ENCODE data around the gene KLF6. TPM values are rescaled to one million over a fixed set of nuclear protein-coding genes. Genes with fewer than 3 reads are reported as not detected.

The KLF6 gene
- total and polyA plus RNA-seq, 9 of the 15 experiments (the other 6 are each of a cell fraction or from before 2014, with no cell fraction given): 3.2 to 23.9 (median 8.0) TPM

DNA sequence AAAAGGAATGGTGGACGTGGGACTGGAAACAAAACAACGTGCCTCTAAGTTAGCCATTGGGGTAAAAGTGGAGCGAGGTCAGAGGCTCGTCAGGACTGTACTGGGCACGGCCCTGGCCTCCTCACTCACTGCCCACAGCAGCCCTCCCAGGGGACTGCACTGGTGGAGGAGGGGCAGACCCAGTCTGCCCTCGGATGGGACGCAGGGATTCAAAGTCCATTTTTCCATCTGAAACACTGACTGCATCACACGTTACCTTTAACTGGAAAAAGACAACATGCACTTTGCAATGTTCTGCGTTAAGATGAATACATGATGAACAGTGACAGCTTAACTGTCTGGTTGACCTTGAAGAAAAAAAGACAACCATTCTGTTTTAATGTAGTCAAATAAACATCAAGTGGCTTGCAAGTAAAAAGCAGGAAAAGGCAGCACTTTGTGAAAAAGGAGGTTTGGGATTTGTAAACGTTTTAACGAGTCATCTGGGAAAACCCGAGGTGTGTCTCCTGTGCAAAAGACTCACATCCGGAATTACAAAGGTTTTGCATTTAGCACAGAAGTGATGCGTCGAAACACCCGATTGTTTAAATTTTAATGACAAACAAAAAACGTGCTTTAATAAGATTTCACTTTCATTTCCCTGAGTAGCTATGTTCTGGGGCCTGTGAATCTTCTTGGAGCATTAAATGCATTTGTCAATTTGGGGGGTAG is 18.8 kb downstream of the KLF6 start (continued):
- no peak for TF ChIP-seq GATAD2B (IDR thresholded peaks at IDR 0.05; ENCODE audit: borderline replicate concordance)

DNA sequence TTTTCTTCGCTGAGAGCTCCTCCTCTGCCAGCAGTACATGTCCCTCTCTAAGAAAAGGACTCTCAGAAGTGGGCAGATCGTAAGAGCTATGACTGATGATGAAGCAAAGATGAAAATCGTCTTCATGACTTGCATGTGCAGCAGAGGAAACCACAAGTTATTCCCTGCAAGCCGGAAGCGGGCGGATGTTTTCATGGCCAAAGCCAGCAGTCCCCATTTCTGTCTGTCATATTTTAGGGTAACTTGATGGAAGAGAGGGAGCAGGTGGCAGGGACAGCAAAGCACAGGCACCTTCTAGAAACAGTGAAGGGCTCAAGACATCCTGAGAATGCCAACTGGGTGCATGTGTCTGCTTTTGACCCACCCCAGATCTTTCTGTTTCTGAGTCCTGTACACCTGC is 19.9 kb downstream of the KLF6 start:
- peak; percentile 85 for ATAC-seq
- 7% methylated on average over 6 of the region's 6 CpGs for WGBS (ENCODE audit: insufficient coverage, low coverage, missing lambda C conversion rate)
- peak overlapping the region; percentile 78 for H2AFZ ChIP-seq (ENCODE audit: low read depth, low read length)
- peak overlapping the region; percentile 45 for H3K4me2 ChIP-seq (ENCODE audit: insufficient read depth, low read length)
- no peaks in the 10 kb centered on the region; the same call in 2 of the 3 replicates for H3K36me3 ChIP-seq (ENCODE audit: control insufficient read depth, insufficient read depth, low read length)
- CTCF ChIA-PET (ENCODE audit: low intra/inter-chr PET ratio): no interaction called here
- peaks cover 12 to 43% of the 10 kb centered on the region in 2 experiments for H3K4me1 ChIP-seq (replicated peaks in 1 of 2; ENCODE audit: control insufficient read depth in 2 of 2, insufficient read depth in 2 of 2, low read length in 2 of 2)
- intact Hi-C loops (cut with micrococcal nuclease) (no loop called here), in situ Hi-C loops (cut with MboI) (no loop called here)
- H3K27ac ChIP-seq (ENCODE audit: extremely low read depth, low read depth, low read length): no peak overlapping the region; the same call in 1 of the 3 replicates
- FAIRE-seq: peak; percentile 86
- peak overlapping the region in 1 of 2 experiments; percentile 23; a peak in 1 of 4 replicates for H3K9ac ChIP-seq (ENCODE audit: insufficient read depth in 1 of 2, low read depth in 2 of 2, low read length in 2 of 2)
- H3K79me2 ChIP-seq (ENCODE audit: control insufficient read depth, insufficient read depth, low read length): no peaks in the 10 kb centered on the region
- H3K4me3 ChIP-seq: no peak overlapping the region
- no TSS peak for BruUV-seq (replicated peaks)
- no peaks in the 10 kb centered on the region; a peak in 1 of 5 replicates for H3K27me3 ChIP-seq (ENCODE audit: control insufficient read depth in 2 of 2, insufficient read depth in 2 of 2, low read length in 2 of 2)
- no peaks in the 10 kb centered on the region for H4K20me1 ChIP-seq (replicated peaks; ENCODE audit: control insufficient read depth, insufficient read depth, low read length)
- H3K9me1 ChIP-seq (ENCODE audit: control insufficient read depth, insufficient read depth, low read length): no peaks in the 10 kb centered on the region
- peak in 2 of 4 experiments; percentile 57 to 71 for DNase-seq (ENCODE audit: extremely low read depth in 1 of 4, low spot score in 3 of 4)
- H3K9me3 ChIP-seq (replicated peaks; ENCODE audit: control insufficient read depth, insufficient read depth, low read depth, low read length): no peaks in the 10 kb centered on the region
- POLR2A ChIA-PET: interaction anchor here (0.9 to 5.5 kb wide), 6 partner anchors 10 to 35 kb away, joined by 3 to 69 read pairs (median 12); partner anchors contain the start of gene KLF6
- TF ChIP-seq XRCC3 (IDR thresholded peaks at IDR 0.05): no peak
- TF ChIP-seq HSF4 (CRISPR knock-in tag; IDR thresholded peaks at IDR 0.05; ENCODE audit: borderline replicate concordance): no peak
- no peak for TF ChIP-seq DNMT1 (IDR thresholded peaks at IDR 0.05)
- TF ChIP-seq KAT2B (IDR thresholded peaks at IDR 0.05; ENCODE audit: low read depth, low read length): no peak
- TF ChIP-seq L3MBTL2 (IDR thresholded peaks at IDR 0.05): peak; percentile 75
- TF ChIP-seq MCM3 (IDR thresholded peaks at IDR 0.05): no peak
- no peak for TF ChIP-seq ARID2 (IDR thresholded peaks at IDR 0.05)
- TF ChIP-seq MIER1 (IDR thresholded peaks at IDR 0.05; ENCODE audit: low read depth): no peak
- 0 out of 2 replicates have a peak, but pooled peaks have one; percentile 20 for TF ChIP-seq SMAD3 (CRISPR knock-in tag; conservative IDR thresholded peaks at IDR 0.05)
- no peak for TF ChIP-seq MTF1 (CRISPR knock-in tag; IDR thresholded peaks at IDR 0.05; ENCODE audit: borderline replicate concordance)
- no peak for TF ChIP-seq POLR2H (tag; IDR thresholded peaks at IDR 0.05; ENCODE audit: low read depth)
- TF ChIP-seq ELF2 (CRISPR knock-in tag; IDR thresholded peaks at IDR 0.05): 0 out of 2 replicates have a peak, but pooled peaks have one; percentile 44
- TF ChIP-seq, protein P1, sequence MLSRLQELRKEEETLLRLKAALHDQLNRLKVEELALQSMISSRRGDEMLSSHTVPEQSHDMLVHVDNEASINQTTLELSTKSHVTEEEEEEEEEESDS (CRISPR knock-in tag; IDR thresholded peaks at IDR 0.05): no peak
- TF ChIP-seq ZNF436 (CRISPR knock-in tag; IDR thresholded peaks at IDR 0.05): no peak
- peak; percentile 80 for TF ChIP-seq ETV5 (CRISPR knock-in tag; IDR thresholded peaks at IDR 0.05; ENCODE audit: low read depth)
- TF ChIP-seq MEF2A (IDR thresholded peaks at IDR 0.05; ENCODE audit: control insufficient read depth, low read depth, low read length): no peak
- no peak for TF ChIP-seq FOXP1 (CRISPR knock-in tag; IDR thresholded peaks at IDR 0.05)
- TF ChIP-seq SP1 (CRISPR knock-in tag; IDR thresholded peaks at IDR 0.05): no peak
- no peak for TF ChIP-seq GABPB2 (CRISPR knock-in tag; conservative IDR thresholded peaks at IDR 0.05)
- no peak for TF ChIP-seq CHD1 (IDR thresholded peaks at IDR 0.05; ENCODE audit: low read length)
- no peak for TF ChIP-seq RB1 (IDR thresholded peaks at IDR 0.05; ENCODE audit: low read depth)
- no peak for TF ChIP-seq ZNF133 (CRISPR knock-in tag; IDR thresholded peaks at IDR 0.05)

All from K562 (cell line).